Measurements from ENCODE around the gene MAD1L1.
"Not testable (repeated sequence)": the region's sequence is repeated elsewhere in the genome, so short reads cannot be mapped to it uniquely, and the experiment has no call there.

GRCh38 chr7:1995911-1996420, 236.8 kb downstream of the MAD1L1 start:
- not testable (repeated sequence) for TF ChIP-seq CTCF (IDR thresholded peaks at IDR 0.05 in 8 of 11, conservative IDR thresholded peaks at IDR 0.05 in 3 of 11); POLR2A (IDR thresholded peaks at IDR 0.05)
